Ishikawa (cell line): ENCODE data around the gene TMEM269.

ENCODE experiments used
- CEBPB ChIP-seq: IDR thresholded peaks from 2 replicates; pipeline ENCODE4 v1.6.1; 2012
- EGR1 ChIP-seq: IDR thresholded peaks from 2 replicates; pipeline ENCODE4 v1.6.1; 2012
- EP300 ChIP-seq: IDR thresholded peaks from 2 replicates; pipeline ENCODE4 v1.6.1; 2012; ENCODE audit warnings: borderline replicate concordance
- FOXM1 ChIP-seq: IDR thresholded peaks from 2 replicates; pipeline ENCODE4 v1.6.1; 2012; ENCODE audit warnings: low read depth, borderline replicate concordance
- NFIC ChIP-seq: IDR thresholded peaks from 2 replicates; pipeline ENCODE4 v1.6.1; 2012
- RAD21 ChIP-seq: IDR thresholded peaks from 2 replicates; pipeline ENCODE4 v1.6.1; 2012; ENCODE audit warnings: low read depth
- TAF1 ChIP-seq: IDR thresholded peaks from 2 replicates; pipeline ENCODE4 v1.6.1; 2012; ENCODE audit warnings: low read depth, mild to moderate bottlenecking
- TCF12 ChIP-seq: IDR thresholded peaks from 2 replicates; pipeline ENCODE4 v1.6.1; 2012; ENCODE audit warnings: low read depth
- TEAD4 ChIP-seq: IDR thresholded peaks from 2 replicates; pipeline ENCODE4 v1.6.1; 2012
- TF ChIP-seq, protein P1 (sequence below): IDR thresholded peaks from 2 replicates; pipeline ENCODE4 v1.6.1; 2012; ENCODE audit warnings: low read depth, mild to moderate bottlenecking
- TF ChIP-seq, protein P2 (sequence below): IDR thresholded peaks from 2 replicates; pipeline ENCODE4 v1.6.1; 2012

GRCh38 chr1:42849944-42850343 lies 65.2 kb downstream of the TMEM269 start:
- no peak for TF ChIP-seq TAF1
- TF ChIP-seq FOXM1 = no peak
- no peak for TF ChIP-seq CEBPB
- no peak for TF ChIP-seq EGR1
- TF ChIP-seq, protein P1, sequence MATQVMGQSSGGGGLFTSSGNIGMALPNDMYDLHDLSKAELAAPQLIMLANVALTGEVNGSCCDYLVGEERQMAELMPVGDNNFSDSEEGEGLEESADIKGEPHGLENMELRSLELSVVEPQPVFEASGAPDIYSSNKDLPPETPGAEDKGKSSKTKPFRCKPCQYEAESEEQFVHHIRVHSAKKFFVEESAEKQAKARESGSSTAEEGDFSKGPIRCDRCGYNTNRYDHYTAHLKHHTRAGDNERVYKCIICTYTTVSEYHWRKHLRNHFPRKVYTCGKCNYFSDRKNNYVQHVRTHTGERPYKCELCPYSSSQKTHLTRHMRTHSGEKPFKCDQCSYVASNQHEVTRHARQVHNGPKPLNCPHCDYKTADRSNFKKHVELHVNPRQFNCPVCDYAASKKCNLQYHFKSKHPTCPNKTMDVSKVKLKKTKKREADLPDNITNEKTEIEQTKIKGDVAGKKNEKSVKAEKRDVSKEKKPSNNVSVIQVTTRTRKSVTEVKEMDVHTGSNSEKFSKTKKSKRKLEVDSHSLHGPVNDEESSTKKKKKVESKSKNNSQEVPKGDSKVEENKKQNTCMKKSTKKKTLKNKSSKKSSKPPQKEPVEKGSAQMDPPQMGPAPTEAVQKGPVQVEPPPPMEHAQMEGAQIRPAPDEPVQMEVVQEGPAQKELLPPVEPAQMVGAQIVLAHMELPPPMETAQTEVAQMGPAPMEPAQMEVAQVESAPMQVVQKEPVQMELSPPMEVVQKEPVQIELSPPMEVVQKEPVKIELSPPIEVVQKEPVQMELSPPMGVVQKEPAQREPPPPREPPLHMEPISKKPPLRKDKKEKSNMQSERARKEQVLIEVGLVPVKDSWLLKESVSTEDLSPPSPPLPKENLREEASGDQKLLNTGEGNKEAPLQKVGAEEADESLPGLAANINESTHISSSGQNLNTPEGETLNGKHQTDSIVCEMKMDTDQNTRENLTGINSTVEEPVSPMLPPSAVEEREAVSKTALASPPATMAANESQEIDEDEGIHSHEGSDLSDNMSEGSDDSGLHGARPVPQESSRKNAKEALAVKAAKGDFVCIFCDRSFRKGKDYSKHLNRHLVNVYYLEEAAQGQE = no peak
- TF ChIP-seq, protein P2, sequence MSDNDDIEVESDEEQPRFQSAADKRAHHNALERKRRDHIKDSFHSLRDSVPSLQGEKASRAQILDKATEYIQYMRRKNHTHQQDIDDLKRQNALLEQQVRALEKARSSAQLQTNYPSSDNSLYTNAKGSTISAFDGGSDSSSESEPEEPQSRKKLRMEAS = no peak
- no peak for TF ChIP-seq NFIC
- TF ChIP-seq EP300 = no peak
- TF ChIP-seq TCF12 = no peak
- TF ChIP-seq TEAD4 = no peak
- no peak for TF ChIP-seq RAD21
